ENCODE results near the gene NUCB1. TPM values are rescaled to one million over a fixed set of nuclear protein-coding genes. Genes with fewer than 3 reads are reported as not detected.
"Not testable (repeated sequence)": the region's sequence is repeated elsewhere in the genome, so short reads cannot be mapped to it uniquely, and the experiment has no call there.

The NUCB1 gene
- polyA plus RNA-seq, 3 donors = 80.9 to 178 (median 108) TPM

DNA sequence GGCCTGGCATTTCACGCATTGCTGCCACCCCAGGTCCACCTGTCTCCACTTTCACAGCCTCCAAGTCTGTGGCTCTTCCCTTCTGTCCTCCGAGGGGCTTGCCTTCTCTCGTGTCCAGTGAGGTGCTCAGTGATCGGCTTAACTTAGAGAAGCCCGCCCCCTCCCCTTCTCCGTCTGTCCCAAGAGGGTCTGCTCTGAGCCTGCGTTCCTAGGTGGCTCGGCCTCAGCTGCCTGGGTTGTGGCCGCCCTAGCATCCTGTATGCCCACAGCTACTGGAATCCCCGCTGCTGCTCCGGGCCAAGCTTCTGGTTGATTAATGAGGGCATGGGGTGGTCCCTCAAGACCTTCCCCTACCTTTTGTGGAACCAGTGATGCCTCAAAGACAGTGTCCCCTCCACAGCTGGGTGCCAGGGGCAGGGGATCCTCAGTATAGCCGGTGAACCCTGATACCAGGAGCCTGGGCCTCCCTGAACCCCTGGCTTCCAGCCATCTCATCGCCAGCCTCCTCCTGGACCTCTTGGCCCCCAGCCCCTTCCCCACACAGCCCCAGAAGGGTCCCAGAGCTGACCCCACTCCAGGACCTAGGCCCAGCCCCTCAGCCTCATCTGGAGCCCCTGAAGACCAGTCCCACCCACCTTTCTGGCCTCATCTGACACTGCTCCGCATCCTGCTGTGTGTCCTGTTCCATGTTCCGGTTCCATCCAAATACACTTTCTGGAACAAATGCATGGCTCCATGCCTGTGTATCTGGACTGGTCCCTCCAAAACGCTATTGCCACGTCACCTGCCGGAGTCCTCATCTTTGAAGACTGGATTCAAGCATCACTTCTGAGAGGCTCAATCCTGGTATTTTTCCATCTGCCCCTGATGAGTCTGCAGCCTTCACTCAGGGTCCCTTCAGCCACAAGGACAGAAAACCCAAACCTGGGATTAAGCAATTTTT lies 22.7 kb downstream of the NUCB1 start:
- Histone ChIP-seq H3K4me3 (replicated peaks in 1 of 3; ENCODE audit: low read depth in 2 of 3, low read length in 3 of 3) (no peak overlapping the region), H3K36me3 (replicated peaks in 1 of 2; ENCODE audit: control insufficient read depth in 1 of 2, insufficient read depth in 2 of 2, low read length in 2 of 2) (peaks cover 43% of the 10 kb centered on the region in 2 donors), H3K4me2 (replicated peaks; ENCODE audit: extremely low read depth, low read length, poor library complexity, severe bottlenecking) (no peak overlapping the region), H3K79me2 (ENCODE audit: insufficient read depth, low read length) (no peaks in the 10 kb centered on the region), H3K4me1 (ENCODE audit: control insufficient read depth in 1 of 2, insufficient read depth in 2 of 2, low read length in 2 of 2) (peaks cover 0 to 3% of the 10 kb centered on the region in 2 donors), H3K27ac (ENCODE audit: low read depth in 1 of 2, low read length in 2 of 2) (no peak overlapping the region), H2AFZ (ENCODE audit: insufficient read depth, low read depth, low read length, poor library complexity, severe bottlenecking) (no peak overlapping the region), H4K20me1 (ENCODE audit: insufficient read depth, low read length) (no peaks in the 10 kb centered on the region), H3K9ac (ENCODE audit: insufficient read depth, low read length, poor library complexity, severe bottlenecking) (no peak overlapping the region), H3K27me3 (ENCODE audit: control insufficient read depth in 2 of 2, insufficient read depth in 2 of 2, low read length in 2 of 2) (no peaks in the 10 kb centered on the region), H3K9me3 (replicated peaks in 1 of 2; ENCODE audit: control insufficient read depth in 1 of 2, insufficient read depth in 1 of 2, low read length in 2 of 2) (no peaks in the 10 kb centered on the region)
- TF ChIP-seq, protein P1, sequence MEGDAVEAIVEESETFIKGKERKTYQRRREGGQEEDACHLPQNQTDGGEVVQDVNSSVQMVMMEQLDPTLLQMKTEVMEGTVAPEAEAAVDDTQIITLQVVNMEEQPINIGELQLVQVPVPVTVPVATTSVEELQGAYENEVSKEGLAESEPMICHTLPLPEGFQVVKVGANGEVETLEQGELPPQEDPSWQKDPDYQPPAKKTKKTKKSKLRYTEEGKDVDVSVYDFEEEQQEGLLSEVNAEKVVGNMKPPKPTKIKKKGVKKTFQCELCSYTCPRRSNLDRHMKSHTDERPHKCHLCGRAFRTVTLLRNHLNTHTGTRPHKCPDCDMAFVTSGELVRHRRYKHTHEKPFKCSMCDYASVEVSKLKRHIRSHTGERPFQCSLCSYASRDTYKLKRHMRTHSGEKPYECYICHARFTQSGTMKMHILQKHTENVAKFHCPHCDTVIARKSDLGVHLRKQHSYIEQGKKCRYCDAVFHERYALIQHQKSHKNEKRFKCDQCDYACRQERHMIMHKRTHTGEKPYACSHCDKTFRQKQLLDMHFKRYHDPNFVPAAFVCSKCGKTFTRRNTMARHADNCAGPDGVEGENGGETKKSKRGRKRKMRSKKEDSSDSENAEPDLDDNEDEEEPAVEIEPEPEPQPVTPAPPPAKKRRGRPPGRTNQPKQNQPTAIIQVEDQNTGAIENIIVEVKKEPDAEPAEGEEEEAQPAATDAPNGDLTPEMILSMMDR (IDR thresholded peaks at IDR 0.05) = no peak
- H3K36me3 Mint-ChIP-seq = peaks cover 35 to 49% of the 10 kb centered on the region in 2 donors
- no peaks in the 10 kb centered on the region for H3K9me3 Mint-ChIP-seq
- no peak for DNase-seq
- peaks cover 7% of the 10 kb centered on the region for H3K4me1 Mint-ChIP-seq
- 99% methylated on average over 13 of the region's 18 CpGs for WGBS (ENCODE audit: insufficient coverage)
- intact Hi-C loops (cut with micrococcal nuclease) = no loop called here
- H3K4me3 Mint-ChIP-seq = no peak overlapping the region
- H3K27me3 Mint-ChIP-seq (ENCODE audit: low read depth in 3 of 3) = peaks cover 2 to 16% (median 5%) of the 10 kb centered on the region in 3 donors
- no peak overlapping the region for H3K27ac Mint-ChIP-seq

DNA sequence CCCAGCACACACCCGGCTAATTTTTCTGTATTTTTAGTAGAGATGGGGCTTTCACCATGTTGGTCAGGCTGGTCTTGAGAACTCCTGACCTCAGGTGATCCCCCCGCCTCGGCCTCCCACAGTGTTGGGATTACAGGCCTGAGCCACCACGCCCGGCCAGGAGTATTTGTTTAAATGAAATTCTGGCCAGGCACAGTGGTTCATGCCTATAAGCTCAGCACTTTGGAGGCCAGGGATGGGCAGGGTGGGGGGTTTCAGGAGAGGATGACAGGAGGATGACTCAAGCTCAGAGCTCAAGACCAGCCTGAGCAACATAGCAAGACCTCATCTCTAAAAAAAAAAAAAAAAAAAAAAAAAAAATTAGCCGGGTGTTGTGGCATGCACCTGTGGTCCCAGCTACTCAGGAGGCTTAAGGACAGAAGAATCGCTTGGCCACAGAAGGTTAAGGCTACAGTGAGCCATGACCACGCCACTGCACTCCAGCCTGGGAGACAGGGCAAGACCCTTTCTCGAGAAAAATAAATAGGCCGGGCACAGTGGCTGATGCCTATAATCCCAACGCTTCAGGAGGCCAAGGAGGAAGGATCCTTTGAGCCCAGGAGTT lies 25.2 kb downstream of the NUCB1 start:
- H3K4me3 ChIP-seq (replicated peaks in 1 of 3; ENCODE audit: low read depth in 2 of 3, low read length in 3 of 3) = no peak overlapping the region
- no peak overlapping the region for H3K27ac ChIP-seq (ENCODE audit: low read depth in 1 of 2, low read length in 2 of 2)
- H3K9ac ChIP-seq (ENCODE audit: insufficient read depth, low read length, poor library complexity, severe bottlenecking) = no peak overlapping the region
- peaks cover 0 to 3% of the 10 kb centered on the region in 2 donors for H3K4me1 ChIP-seq (ENCODE audit: control insufficient read depth in 1 of 2, insufficient read depth in 2 of 2, low read length in 2 of 2)
- intact Hi-C loops (cut with micrococcal nuclease) = no loop called here
- Mint-ChIP-seq H3K9me3 (no peaks in the 10 kb centered on the region), H3K27ac (no peak overlapping the region), H3K27me3 (ENCODE audit: low read depth in 3 of 3) (peaks cover 2 to 22% (median 5%) of the 10 kb centered on the region in 3 donors), H3K4me1 (peaks cover 7% of the 10 kb centered on the region), H3K36me3 (peaks cover 22 to 30% of the 10 kb centered on the region in 2 donors), H3K4me3 (no peak overlapping the region)
- H2AFZ ChIP-seq (ENCODE audit: insufficient read depth, low read depth, low read length, poor library complexity, severe bottlenecking) = no peak overlapping the region
- no peaks in the 10 kb centered on the region for H3K27me3 ChIP-seq (ENCODE audit: control insufficient read depth in 2 of 2, insufficient read depth in 2 of 2, low read length in 2 of 2)
- no peaks in the 10 kb centered on the region for H3K79me2 ChIP-seq (ENCODE audit: insufficient read depth, low read length)
- WGBS (ENCODE audit: insufficient coverage) = 97% methylated on average over 6 of the region's 11 CpGs
- H4K20me1 ChIP-seq (ENCODE audit: insufficient read depth, low read length) = no peaks in the 10 kb centered on the region
- no peaks in the 10 kb centered on the region for H3K9me3 ChIP-seq (replicated peaks in 1 of 2; ENCODE audit: control insufficient read depth in 1 of 2, insufficient read depth in 1 of 2, low read length in 2 of 2)
- H3K36me3 ChIP-seq (replicated peaks in 1 of 2; ENCODE audit: control insufficient read depth in 1 of 2, insufficient read depth in 2 of 2, low read length in 2 of 2) = peaks cover 25 to 29% of the 10 kb centered on the region in 2 donors
- peak in 1 of 3 donors; percentile 27 for DNase-seq
- no peak overlapping the region for H3K4me2 ChIP-seq (replicated peaks; ENCODE audit: extremely low read depth, low read length, poor library complexity, severe bottlenecking)
- TF ChIP-seq, protein P1 (IDR thresholded peaks at IDR 0.05) = no peak

DNA sequence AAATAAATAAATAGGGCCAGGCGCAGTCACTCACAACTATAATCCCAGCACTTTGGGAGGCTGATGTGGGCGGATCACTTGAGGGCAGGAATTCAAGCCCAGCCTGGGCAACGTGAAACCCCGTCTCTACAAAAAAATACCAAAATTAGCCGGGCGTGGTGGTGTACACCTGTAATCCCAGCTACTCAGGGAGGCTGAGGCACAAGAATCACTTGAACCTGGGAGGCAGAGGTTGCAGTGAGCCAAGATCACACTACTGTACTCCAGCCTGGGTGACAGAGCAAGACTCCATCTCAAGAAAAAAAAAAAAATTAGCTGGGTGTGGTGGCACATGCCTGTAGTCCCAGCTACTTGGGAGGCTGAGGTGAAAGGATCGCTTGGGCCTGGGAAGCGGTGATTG lies 25.8 kb downstream of the NUCB1 start:
- H3K27ac Mint-ChIP-seq; H3K4me3 ChIP-seq (replicated peaks in 1 of 3; ENCODE audit: low read depth in 2 of 3, low read length in 3 of 3); H3K27me3 ChIP-seq (ENCODE audit: control insufficient read depth in 2 of 2, insufficient read depth in 2 of 2, low read length in 2 of 2); H3K9ac ChIP-seq (ENCODE audit: insufficient read depth, low read length, poor library complexity, severe bottlenecking); H3K4me2 ChIP-seq (replicated peaks; ENCODE audit: extremely low read depth, low read length, poor library complexity, severe bottlenecking); H3K9me3 ChIP-seq (replicated peaks in 1 of 2; ENCODE audit: control insufficient read depth in 1 of 2, insufficient read depth in 1 of 2, low read length in 2 of 2); H3K27ac ChIP-seq (ENCODE audit: low read depth in 1 of 2, low read length in 2 of 2); H3K4me1 Mint-ChIP-seq; DNase-seq; H4K20me1 ChIP-seq (ENCODE audit: insufficient read depth, low read length); intact Hi-C loops (cut with micrococcal nuclease); H3K4me3 Mint-ChIP-seq; H2AFZ ChIP-seq (ENCODE audit: insufficient read depth, low read depth, low read length, poor library complexity, severe bottlenecking); H3K4me1 ChIP-seq (ENCODE audit: control insufficient read depth in 1 of 2, insufficient read depth in 2 of 2, low read length in 2 of 2); H3K9me3 Mint-ChIP-seq; H3K79me2 ChIP-seq (ENCODE audit: insufficient read depth, low read length): not testable (repeated sequence)
- 80% methylated on average over 5 of the region's 8 CpGs for WGBS (ENCODE audit: insufficient coverage)
- H3K27me3 Mint-ChIP-seq (ENCODE audit: low read depth in 3 of 3) = peaks cover 2 to 22% (median 5%) of the 10 kb centered on the region in 3 donors
- peaks cover 20 to 23% of the 10 kb centered on the region in 2 donors for H3K36me3 ChIP-seq (replicated peaks in 1 of 2; ENCODE audit: control insufficient read depth in 1 of 2, insufficient read depth in 2 of 2, low read length in 2 of 2)
- peaks cover 18 to 25% of the 10 kb centered on the region in 2 donors for H3K36me3 Mint-ChIP-seq
